ENCODE data around the gene WDCP. TPM values are rescaled to one million over a fixed set of nuclear protein-coding genes. Genes with fewer than 3 reads are reported as not detected.
"Not testable (repeated sequence)": the region's sequence is repeated elsewhere in the genome, so short reads cannot be mapped to it uniquely, and the experiment has no call there.

Gene WDCP
- total RNA-seq, 1 experiment from 2014 or later, result 7.1 TPM

DNA sequence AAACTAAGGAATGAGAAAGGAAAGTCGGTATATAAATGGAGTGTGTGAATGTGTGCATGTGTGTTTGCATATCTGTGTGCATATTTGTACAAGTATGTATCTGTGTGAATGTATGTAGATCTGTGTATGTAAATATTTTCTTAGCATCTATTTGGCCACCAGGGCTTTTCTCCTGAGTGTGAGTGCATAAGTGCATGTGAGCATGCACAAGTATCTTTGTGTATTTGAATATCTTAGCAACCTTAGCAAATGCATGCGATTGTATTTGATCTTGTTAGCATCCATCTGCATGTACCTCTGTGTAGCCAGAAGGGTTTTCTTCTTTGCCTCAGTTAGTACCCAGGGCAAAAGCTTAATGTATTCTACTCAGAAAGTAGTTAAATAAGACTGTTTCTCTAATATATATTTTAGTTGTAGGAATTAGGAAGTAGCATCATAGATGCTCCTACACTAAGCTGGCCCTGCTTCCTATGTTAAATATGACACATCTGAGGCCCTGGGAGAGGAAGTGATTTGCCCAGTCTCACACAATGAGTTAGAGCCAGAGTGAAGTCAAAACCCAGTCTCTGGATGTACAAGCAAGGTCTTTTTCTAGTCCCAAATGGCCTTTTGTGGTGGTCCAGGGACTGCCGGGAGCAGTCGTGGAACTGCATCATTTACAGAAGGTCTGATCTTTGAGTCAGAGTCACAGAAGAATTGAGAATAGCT, 11.5 kb upstream of the WDCP start:
- no peak for DNase-seq (ENCODE audit: low spot score)

GRCh38 chr2:24055750-24056149, 8.6 kb upstream of the WDCP start:
- no peak for DNase-seq (ENCODE audit: low spot score)

DNA sequence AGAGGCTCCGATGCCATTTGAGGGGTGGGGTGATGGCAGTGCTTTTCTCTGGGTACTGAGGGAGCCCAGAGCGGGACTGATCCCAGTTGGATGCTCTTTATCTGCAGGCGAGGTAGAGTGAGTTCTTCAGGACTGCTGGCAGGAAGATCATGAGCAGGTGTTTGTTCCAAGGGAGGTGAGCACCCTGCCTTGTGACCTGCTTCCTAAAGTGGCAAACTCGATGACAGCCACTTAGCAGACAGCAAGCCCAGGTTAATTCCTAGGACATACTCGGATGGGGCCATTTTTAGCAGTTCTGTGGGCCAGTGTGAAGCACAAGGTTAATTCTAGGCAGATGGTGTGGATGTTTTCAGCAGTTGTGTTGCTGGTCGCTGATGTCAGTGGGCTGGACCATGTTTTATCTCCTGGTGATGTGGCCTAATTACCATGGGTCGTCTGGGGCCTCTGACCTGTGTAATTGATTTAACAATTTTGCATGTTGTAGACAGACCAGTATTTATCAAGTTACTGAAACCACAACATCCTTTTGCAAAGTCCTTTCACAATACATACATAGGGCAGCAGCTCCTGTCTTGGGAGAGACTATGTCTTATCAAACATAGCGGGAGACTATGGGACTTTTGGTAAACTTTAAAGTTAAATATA, 7.3 kb upstream of the WDCP start:
- DNase-seq (ENCODE audit: low spot score), result no peak

GRCh38 chr2:24052951-24053350, 5.8 kb upstream of the WDCP start:
- DNase-seq (ENCODE audit: low spot score), result no peak

GRCh38 chr2:24051833-24052232, 4.6 kb upstream of the WDCP start:
- DNase-seq (ENCODE audit: low spot score), result no peak

- no peak for DNase-seq (ENCODE audit: low spot score)
These were observed 3.1 kb upstream of the WDCP start for GRCh38 chr2:24050041-24050979.

DNA sequence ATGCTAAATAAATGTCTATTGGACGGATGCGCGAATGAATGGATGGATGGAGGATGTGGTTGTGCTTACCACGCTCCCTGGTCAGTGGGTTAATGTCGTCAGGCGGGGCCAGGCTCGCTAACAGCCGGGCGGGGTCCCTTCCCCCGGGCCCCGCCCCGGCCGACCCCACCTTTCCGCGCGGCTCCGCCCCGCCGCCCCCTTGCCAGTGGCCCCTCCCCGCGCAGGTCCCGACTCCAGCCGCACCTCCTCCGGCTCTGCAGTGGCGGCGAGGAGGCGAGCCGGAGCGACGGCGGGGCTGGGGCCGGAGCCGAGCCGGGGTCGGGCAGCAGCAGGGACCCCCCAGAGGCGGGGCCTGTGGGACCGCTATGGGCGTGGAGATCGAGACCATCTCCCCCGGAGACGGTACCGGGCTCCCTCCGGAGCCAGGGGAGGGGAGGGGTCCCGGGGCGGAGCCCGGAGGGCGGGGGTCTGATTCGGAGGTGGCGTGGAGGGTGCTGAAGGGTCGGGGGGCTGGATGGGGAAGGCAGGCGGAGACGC, 2.4 kb upstream of the WDCP start, which contains the start of gene FKBP1B:
Gene FKBP1B, plus strand, starts transcription at position 257 of the 537 bp plus-strand sequence. Its CDS starts 109 bp downstream, at position 366.
- DNase-seq (ENCODE audit: low spot score), result peak; percentile 26

GRCh38 chr2:24048769-24049484, 1.7 kb upstream of the WDCP start:
- no peak for DNase-seq (ENCODE audit: low spot score)

GRCh38 chr2:24047703-24048033, 477 bp upstream of the WDCP start:
- DNase-seq (ENCODE audit: low spot score), result no peak

- no peak for DNase-seq (ENCODE audit: low spot score)
These were observed 627 bp downstream of the WDCP start for GRCh38 chr2:24046599-24046929.

GRCh38 chr2:24045511-24046508, 1.4 kb downstream of the WDCP start:
- DNase-seq (ENCODE audit: low spot score), result no peak

GRCh38 chr2:24043133-24043532, 4.1 kb downstream of the WDCP start:
- not testable (repeated sequence) for DNase-seq (ENCODE audit: low spot score)

DNA sequence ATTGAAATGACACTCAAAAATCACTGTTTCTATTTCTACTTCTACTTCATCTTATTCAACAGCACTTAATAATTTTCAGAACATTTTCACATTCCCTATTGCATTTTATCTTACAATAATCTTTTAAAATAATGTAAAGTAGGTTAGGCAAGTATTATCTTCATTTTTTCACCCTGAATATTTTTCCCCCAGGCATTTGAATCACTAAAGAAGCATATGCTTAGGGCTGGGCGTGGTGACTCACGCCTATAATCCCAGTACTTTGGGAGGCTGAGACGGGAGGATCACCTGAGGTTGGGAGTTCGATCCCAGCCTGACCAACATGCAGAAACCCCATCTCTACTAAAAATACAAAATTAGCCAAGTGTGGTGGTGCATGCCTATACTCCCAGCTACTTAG, 6.7 kb downstream of the WDCP start:
- no peak for DNase-seq (ENCODE audit: low spot score)

- DNase-seq (ENCODE audit: low spot score), result no peak
These were observed 8.2 kb downstream of the WDCP start for GRCh38 chr2:24038786-24039499.

DNA sequence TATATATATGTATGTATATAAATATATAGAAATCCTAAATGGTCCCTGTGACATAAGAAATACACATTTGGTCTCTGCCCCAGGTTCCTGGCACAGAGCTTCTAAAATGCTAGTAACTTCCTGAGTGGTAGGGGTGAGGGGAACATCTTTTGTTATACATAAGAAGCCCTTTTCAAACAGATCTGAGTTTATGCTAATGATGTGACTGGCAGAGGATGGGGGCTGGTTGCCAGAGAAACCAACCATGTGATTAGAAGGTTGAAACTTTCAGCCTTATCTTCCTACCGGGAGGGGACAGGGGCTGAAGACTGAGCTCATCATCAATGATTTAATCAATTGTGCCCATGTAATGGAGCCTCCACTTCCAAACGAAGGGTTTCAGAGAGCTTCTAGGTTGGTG, 21.0 kb downstream of the WDCP start:
- DNase-seq (ENCODE audit: low spot score), result no peak

DNA sequence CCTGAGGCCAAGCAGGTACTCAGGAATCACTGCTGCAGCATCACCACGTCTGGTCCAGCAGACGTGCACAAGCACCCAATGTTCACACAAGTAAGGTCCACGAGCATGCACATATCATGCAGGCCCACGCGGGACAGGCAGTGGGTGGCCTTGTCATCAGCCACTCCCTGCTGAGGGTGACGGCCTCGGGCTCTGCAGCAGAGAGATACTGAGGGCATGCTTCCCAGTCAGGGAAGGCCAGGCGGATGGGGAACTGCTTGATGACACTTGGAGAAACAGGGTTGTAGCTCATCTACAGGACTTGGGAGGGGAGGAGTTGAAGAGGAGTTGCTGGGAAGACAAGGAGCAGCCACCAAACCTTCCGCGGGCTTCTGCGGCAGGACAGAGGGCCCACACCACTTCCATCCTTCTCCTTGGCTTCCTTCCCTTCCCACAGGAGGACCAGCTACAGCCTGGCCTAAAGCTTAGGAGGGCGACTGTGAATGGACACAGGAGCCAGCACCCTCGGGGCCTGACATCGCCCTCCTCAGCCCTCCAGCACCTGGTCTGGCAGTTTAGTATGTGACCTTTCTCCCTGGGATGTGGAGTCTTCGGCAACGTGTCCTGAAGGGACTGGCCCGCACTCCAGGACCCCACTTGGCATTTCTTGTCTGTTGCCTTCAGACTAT, 22.1 kb downstream of the WDCP start:
- no peak for DNase-seq (ENCODE audit: low spot score)

DNA sequence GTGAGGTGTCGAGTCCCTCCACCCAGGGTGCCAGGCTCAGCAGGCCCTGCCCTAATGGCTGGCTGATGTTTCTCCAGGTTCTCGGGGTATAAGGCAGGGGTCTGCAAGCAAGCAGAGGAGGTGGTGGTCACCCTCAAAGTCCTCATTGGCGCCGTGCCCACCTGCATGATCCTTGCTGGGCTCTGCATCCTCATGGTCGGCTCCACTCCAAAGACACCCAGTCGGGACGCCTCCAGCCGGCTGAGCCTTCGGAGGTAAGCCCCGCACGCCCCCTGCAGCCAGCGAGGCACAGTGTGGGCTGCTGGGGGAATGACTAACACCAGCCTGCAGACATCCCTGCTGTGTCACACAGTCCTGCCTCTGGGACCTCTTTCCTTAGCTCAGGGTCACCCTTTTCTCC, 23.2 kb downstream of the WDCP start:
- DNase-seq (ENCODE audit: low spot score), result no peak

GRCh38 chr2:24022975-24023575, 24.1 kb downstream of the WDCP start:
- no peak for DNase-seq (ENCODE audit: low spot score)
